CD8-positive, alpha-beta memory T cell (primary cell): ENCODE results near the gene S100A1. TPM values are rescaled to one million over a fixed set of nuclear protein-coding genes. Genes with fewer than 3 reads are reported as not detected.
A peak's percentile ranks its signal among the peaks of the same experiment; 100 is the strongest.
"Not testable (repeated sequence)": the region's sequence is repeated elsewhere in the genome, so short reads cannot be mapped to it uniquely, and the experiment has no call there.

ENCODE experiments used
- CTCF ChIA-PET: fragments of 350-600 bp; sonication (Branson Sonifier 250); formaldehyde crosslinking; loops from one replicate; lab custom pipeline; 2021; ENCODE audit warnings: antibody characterized with exemption; lab: Charles Lee
- POLR2A ChIA-PET: fragments of 350-600 bp; sonication (Branson Sonifier 250); formaldehyde crosslinking; loops from one replicate; lab custom pipeline; 2021; ENCODE audit warnings: antibody characterized with exemption; lab: Charles Lee
- DNase-seq, 5 donors: peaks; one replicate each; pipeline versions ENCODE4 v3.0.0 to v3.0.0-alpha.2; 2020 to 2022; ENCODE audit warnings: mixed read lengths in 1 of 5
- H3K27ac ChIP-seq: one replicate; pipeline ENCODE4 v1.7.0; 2013; ENCODE audit warnings: low read depth, mild to moderate bottlenecking, low read length, moderate library complexity
- H3K27me3 ChIP-seq: 2 replicates; pipeline ENCODE4 v1.7.0; 2013; ENCODE audit warnings: low read length, mild to moderate bottlenecking; ENCODE audit not compliant: insufficient read depth, poor library complexity, severe bottlenecking
- H3K36me3 ChIP-seq: 2 replicates; pipeline ENCODE4 v1.7.0; 2013; ENCODE audit warnings: mild to moderate bottlenecking, low read length, moderate library complexity; ENCODE audit not compliant: insufficient read depth
- H3K4me1 ChIP-seq: 2 replicates; pipeline ENCODE4 v1.7.0; 2013; ENCODE audit warnings: mild to moderate bottlenecking, low read length, moderate library complexity; ENCODE audit not compliant: insufficient read depth
- H3K4me3 ChIP-seq: 2 replicates; pipeline ENCODE4 v1.7.0; 2013; ENCODE audit warnings: mild to moderate bottlenecking, low read length
- H3K9me3 ChIP-seq: 2 replicates; pipeline ENCODE4 v1.7.0; 2013; ENCODE audit warnings: mild to moderate bottlenecking, low read length
- H3K27ac Mint-ChIP-seq, 8 donors: one replicate each; pipeline ENCODE4 v1.8.0; 2020 to 2021; ENCODE audit warnings: mixed read lengths in 8 of 8, mild to moderate bottlenecking in 6 of 8, inconsistent platforms in 3 of 8, moderate library complexity in 3 of 8
- H3K27me3 Mint-ChIP-seq, 2 donors: one replicate each; pipeline ENCODE4 v1.8.0; 2020 to 2021; ENCODE audit warnings: mixed read lengths in 2 of 2, mild to moderate bottlenecking in 1 of 2, moderate library complexity in 1 of 2
- H3K36me3 Mint-ChIP-seq, 3 donors: one replicate each; pipeline ENCODE4 v1.8.0; 2020 to 2021; ENCODE audit warnings: mixed read lengths in 3 of 3, inconsistent platforms in 1 of 3, mild to moderate bottlenecking in 1 of 3
- H3K4me1 Mint-ChIP-seq, 3 donors: one replicate each; pipeline ENCODE4 v1.8.0; 2020 to 2021; ENCODE audit warnings: mixed read lengths in 3 of 3, inconsistent platforms in 1 of 3, mild to moderate bottlenecking in 1 of 3
- H3K4me3 Mint-ChIP-seq, 7 donors: one replicate each; pipeline ENCODE4 v1.8.0; 2020 to 2021; ENCODE audit warnings: mixed read lengths in 7 of 7, mild to moderate bottlenecking in 6 of 7, moderate library complexity in 4 of 7, inconsistent platforms in 2 of 7
- H3K9me3 Mint-ChIP-seq, 5 donors: one replicate each; pipeline ENCODE4 v1.8.0; 2020 to 2022; ENCODE audit warnings: mixed read lengths in 5 of 5, mild to moderate bottlenecking in 3 of 5, moderate library complexity in 2 of 5, inconsistent platforms in 1 of 5
- polyA plus RNA-seq: library from polyadenylated mRNA; unstranded; fragments of 300-500 nt; fragmentation: Illumina TruSeq; gene quantifications from one replicate; pipeline ENCODE4 v1.2.3, GENCODE V29; 2021
- total RNA-seq, 2 experiments: library from RNA; stranded (reverse); gene quantifications; one replicate each; pipeline ENCODE4 v1.2.3, GENCODE V29; 2021

Gene S100A1
- total RNA-seq (not detected), polyA plus RNA-seq (0.07 TPM)

GRCh38 chr1:153627715-153628626 lies at the start of gene S100A1:
S100A1 (plus strand) TSS chr1:153628434; CDS start chr1:153630522, 2,088 bp downstream.
- Histone ChIP-seq H3K9me3 (no peaks in the 10 kb centered on the region), H3K27me3 (no peaks in the 10 kb centered on the region), H3K4me3 (no peak within 1 kb of the TSS), H3K36me3 (no peaks in the 10 kb centered on the region), H3K4me1 (no peaks in the 10 kb centered on the region), H3K27ac (peak within 1 kb of the TSS; percentile 68)
- ChIA-PET POLR2A (no interaction called here), CTCF (no interaction called here)
- Mint-ChIP-seq H3K9me3 (no peaks in the 10 kb centered on the region), H3K27me3 (peaks cover 0 to 10% of the 10 kb centered on the region in 2 donors), H3K4me1 (peaks cover 0 to 5% (median 0%) of the 10 kb centered on the region in 3 donors), H3K27ac (peak within 1 kb of the TSS in 2 of 8 donors; percentile 29 to 87), H3K36me3 (no peaks in the 10 kb centered on the region), H3K4me3 (no peak within 1 kb of the TSS)
- peak in 1 of 5 donors; percentile 28 for DNase-seq

GRCh38 chr1:153578490-153578889 lies 49.7 kb upstream of the S100A1 start:
- ChIA-PET POLR2A (no interaction called here), CTCF (interaction anchor here (1.0 kb wide), 1 partner anchor 83 kb away, joined by 3 read pairs; no protein-coding TSS in a partner anchor)
- H3K27me3 Mint-ChIP-seq: peaks cover 19 to 26% of the 10 kb centered on the region in 2 donors
- H3K9me3 Mint-ChIP-seq: no peaks in the 10 kb centered on the region
- H3K36me3 ChIP-seq: no peaks in the 10 kb centered on the region
- no peaks in the 10 kb centered on the region for H3K9me3 ChIP-seq
- no peak for DNase-seq
- peaks cover 8% of the 10 kb centered on the region for H3K27me3 ChIP-seq
- no peak overlapping the region for H3K27ac ChIP-seq
- H3K4me3 Mint-ChIP-seq: no peak overlapping the region
- H3K4me1 Mint-ChIP-seq: no peaks in the 10 kb centered on the region
- H3K4me1 ChIP-seq: no peaks in the 10 kb centered on the region
- peaks cover 0 to 3% (median 0%) of the 10 kb centered on the region in 3 donors for H3K36me3 Mint-ChIP-seq
- peak overlapping the region in 1 of 8 donors; percentile 45 for H3K27ac Mint-ChIP-seq
- H3K4me3 ChIP-seq: no peak overlapping the region

GRCh38 chr1:153578936-153579335 lies 49.3 kb upstream of the S100A1 start:
- CTCF ChIA-PET: no interaction called here
- Mint-ChIP-seq H3K4me1 (no peaks in the 10 kb centered on the region), H3K36me3 (peaks cover 0 to 3% (median 0%) of the 10 kb centered on the region in 3 donors), H3K4me3 (no peak overlapping the region), H3K27ac (no peak overlapping the region), H3K9me3 (no peaks in the 10 kb centered on the region), H3K27me3 (peaks cover 19 to 27% of the 10 kb centered on the region in 2 donors)
- Histone ChIP-seq H3K36me3 (no peaks in the 10 kb centered on the region), H3K9me3 (no peaks in the 10 kb centered on the region), H3K4me1 (no peaks in the 10 kb centered on the region), H3K4me3 (no peak overlapping the region), H3K27ac (no peak overlapping the region), H3K27me3 (peaks cover 8% of the 10 kb centered on the region)
- DNase-seq: no peak
- POLR2A ChIA-PET: no interaction called here

- POLR2A ChIA-PET, H3K4me1 ChIP-seq, H3K36me3 ChIP-seq, H3K9me3 ChIP-seq, H3K27ac Mint-ChIP-seq, H3K27ac ChIP-seq, H3K4me3 Mint-ChIP-seq, H3K4me1 Mint-ChIP-seq, H3K4me3 ChIP-seq, DNase-seq, CTCF ChIA-PET, H3K9me3 Mint-ChIP-seq, H3K36me3 Mint-ChIP-seq: not testable (repeated sequence)
- peaks cover 23 to 24% of the 10 kb centered on the region in 2 donors for H3K27me3 Mint-ChIP-seq
- peaks cover 10% of the 10 kb centered on the region for H3K27me3 ChIP-seq
Observed at GRCh38 chr1:153582836-153583235, 45.4 kb upstream of the S100A1 start.

- H3K4me3 ChIP-seq, CTCF ChIA-PET, H3K27me3 ChIP-seq, DNase-seq, H3K27ac Mint-ChIP-seq, H3K4me3 Mint-ChIP-seq, H3K36me3 ChIP-seq, H3K9me3 Mint-ChIP-seq, H3K4me1 Mint-ChIP-seq, H3K9me3 ChIP-seq, H3K27ac ChIP-seq, H3K36me3 Mint-ChIP-seq, POLR2A ChIA-PET, H3K4me1 ChIP-seq: not testable (repeated sequence)
- H3K27me3 Mint-ChIP-seq: peaks cover 18 to 19% of the 10 kb centered on the region in 2 donors
Observed at GRCh38 chr1:153583514-153583913, 44.7 kb upstream of the S100A1 start.

- H3K9me3 Mint-ChIP-seq: no peaks in the 10 kb centered on the region
- no peaks in the 10 kb centered on the region for H3K36me3 Mint-ChIP-seq
- Histone ChIP-seq H3K4me3 (no peak overlapping the region), H3K4me1 (no peaks in the 10 kb centered on the region), H3K36me3 (no peaks in the 10 kb centered on the region), H3K27ac (no peak overlapping the region), H3K27me3 (peaks cover 4% of the 10 kb centered on the region), H3K9me3 (no peaks in the 10 kb centered on the region)
- peaks cover 14 to 16% of the 10 kb centered on the region in 2 donors for H3K27me3 Mint-ChIP-seq
- ChIA-PET CTCF (no interaction called here), POLR2A (no interaction called here)
- no peak overlapping the region for H3K27ac Mint-ChIP-seq
- H3K4me3 Mint-ChIP-seq: no peak overlapping the region
- no peak for DNase-seq
- H3K4me1 Mint-ChIP-seq: no peaks in the 10 kb centered on the region
Observed at GRCh38 chr1:153583976-153584375, 44.3 kb upstream of the S100A1 start.

GRCh38 chr1:153585006-153585405 lies 43.2 kb upstream of the S100A1 start:
- Histone ChIP-seq H3K4me3 (no peak overlapping the region), H3K4me1 (no peaks in the 10 kb centered on the region), H3K27me3 (peaks cover 4% of the 10 kb centered on the region), H3K27ac (no peak overlapping the region), H3K36me3 (no peaks in the 10 kb centered on the region), H3K9me3 (no peaks in the 10 kb centered on the region)
- H3K27me3 Mint-ChIP-seq: peaks cover 8 to 9% of the 10 kb centered on the region in 2 donors
- ChIA-PET CTCF (interaction anchor here (0.8 kb wide), 1 partner anchor 90 kb away, joined by 3 read pairs; no protein-coding TSS in a partner anchor), POLR2A (no interaction called here)
- H3K36me3 Mint-ChIP-seq: no peaks in the 10 kb centered on the region
- H3K9me3 Mint-ChIP-seq: no peaks in the 10 kb centered on the region
- no peak overlapping the region for H3K4me3 Mint-ChIP-seq
- no peak overlapping the region for H3K27ac Mint-ChIP-seq
- no peaks in the 10 kb centered on the region for H3K4me1 Mint-ChIP-seq
- DNase-seq: no peak

- Histone ChIP-seq H3K27me3 (peaks cover 4% of the 10 kb centered on the region), H3K36me3 (no peaks in the 10 kb centered on the region), H3K9me3 (no peaks in the 10 kb centered on the region), H3K27ac (no peak overlapping the region), H3K4me1 (no peaks in the 10 kb centered on the region), H3K4me3 (no peak overlapping the region)
- Mint-ChIP-seq H3K27ac (no peak overlapping the region), H3K36me3 (no peaks in the 10 kb centered on the region), H3K4me1 (no peaks in the 10 kb centered on the region), H3K4me3 (no peak overlapping the region), H3K9me3 (no peaks in the 10 kb centered on the region), H3K27me3 (peaks cover 7 to 9% of the 10 kb centered on the region in 2 donors)
- POLR2A ChIA-PET: no interaction called here
- DNase-seq: no peak
- CTCF ChIA-PET: interaction anchor here (1.3 kb wide), 1 partner anchor 18 kb away, joined by 3 read pairs; no protein-coding TSS in a partner anchor
Observed at GRCh38 chr1:153586347-153586746, 41.9 kb upstream of the S100A1 start.
